ENCODE results near the gene SUMF1.

GRCh38 chr3:4404881-4405280, 62.2 kb downstream of the SUMF1 start:
- TF ChIP-seq CTCF (IDR thresholded peaks at IDR 0.05) (no peak), POLR2A (IDR thresholded peaks at IDR 0.05) (no peak)

Data from adrenal gland (tissue), 5 donors.